ENCODE data around the gene CDK5RAP1. TPM values are rescaled to one million over a fixed set of nuclear protein-coding genes. Genes with fewer than 3 reads are reported as not detected.

Gene CDK5RAP1
- total and polyA plus RNA-seq, 2 of the 4 experiments (the other 2 are of a cell fraction), result 23.9 to 28.1 TPM

GRCh38 chr20:33419140-33419974, 18.0 kb upstream of the CDK5RAP1 start:
- Histone ChIP-seq H3K9me3 (ENCODE audit: control insufficient read depth, insufficient read depth, low read length) (no peaks in the 10 kb centered on the region), H3K36me3 (ENCODE audit: control insufficient read depth, insufficient read depth, low read length) (no peaks in the 10 kb centered on the region; the same call in 1 of the 2 replicates), H4K91ac (ENCODE audit: insufficient read depth, low read depth, low read length) (no peak overlapping the region), H4K8ac (ENCODE audit: low read depth in 2 of 2, low read length in 2 of 2) (no peak overlapping the region), H3K14ac (replicated peaks; ENCODE audit: low read depth, low read length) (no peak overlapping the region), H2BK20ac (ENCODE audit: low read depth, low read length) (no peak overlapping the region), H3K23ac (ENCODE audit: low read depth, low read length) (no peak overlapping the region), H3K4me2 (ENCODE audit: low read depth, low read length) (no peak overlapping the region), H3K4ac (ENCODE audit: low read depth, low read length) (no peak overlapping the region), H3K4me3 (ENCODE audit: insufficient read depth, low read depth, low read length) (no peak overlapping the region), H2BK15ac (ENCODE audit: low read depth, low read length) (no peak overlapping the region), H3K27me3 (ENCODE audit: control insufficient read depth, insufficient read depth, low read length) (no peaks in the 10 kb centered on the region), H3K9me1 (ENCODE audit: insufficient read depth, low read length) (peaks cover 13% of the 10 kb centered on the region), H3K4me1 (ENCODE audit: control insufficient read depth, insufficient read depth, low read length) (peaks cover 12% of the 10 kb centered on the region), H4K20me1 (ENCODE audit: insufficient read depth, low read length) (no peaks in the 10 kb centered on the region), H2AFZ (replicated peaks; ENCODE audit: low read length, poor library complexity) (no peak overlapping the region), H2BK120ac (ENCODE audit: low read depth, low read length) (no peak overlapping the region), H3K79me1 (ENCODE audit: low read depth in 1 of 2, low read length in 2 of 2) (peaks cover 0 to 7% of the 10 kb centered on the region in 2 experiments; a peak in 1 of 4 replicates), H3K27ac (ENCODE audit: insufficient read depth, low read length) (no peak overlapping the region), H2BK5ac (ENCODE audit: low read depth, low read length, poor library complexity, severe bottlenecking) (no peak overlapping the region), H3K56ac (ENCODE audit: extremely low read depth, insufficient read depth, low read length) (no peak overlapping the region), H2AK5ac (ENCODE audit: low read depth, low read length) (no peak overlapping the region), H3K9ac (ENCODE audit: low read depth, low read length) (no peak overlapping the region), H2AK9ac (replicated peaks; ENCODE audit: low read depth, low read length, poor library complexity) (no peak overlapping the region), H4K5ac (ENCODE audit: low read depth, low read length) (no peak overlapping the region), H3K18ac (ENCODE audit: low read depth, low read length) (no peak overlapping the region)
- DNase-seq (peak; percentile 49), ATAC-seq (ENCODE audit: low read depth) (no peak)
- intact Hi-C loops (cut with micrococcal nuclease), result no loop called here
- TF ChIP-seq CEBPB (IDR thresholded peaks at IDR 0.05; ENCODE audit: low read depth, low read length) (no peak), POLR2A (IDR thresholded peaks at IDR 0.05; ENCODE audit: low read depth, low read length) (no peak), CHD1 (IDR thresholded peaks at IDR 0.05; ENCODE audit: low read depth, low read length) (no peak), RFX5 (IDR thresholded peaks at IDR 0.05; ENCODE audit: low read depth, low read length) (no peak), MAFK (IDR thresholded peaks at IDR 0.05; ENCODE audit: low read depth, low read length) (no peak), MXI1 (IDR thresholded peaks at IDR 0.05; ENCODE audit: borderline replicate concordance, low read depth, low read length) (no peak), RCOR1 (IDR thresholded peaks at IDR 0.05; ENCODE audit: insufficient replicate concordance, low read length) (no peak), NFE2L2 (IDR thresholded peaks at IDR 0.05; ENCODE audit: low read depth, low read length) (no peak), BHLHE40 (IDR thresholded peaks at IDR 0.05; ENCODE audit: low read depth, low read length) (no peak), MAZ (IDR thresholded peaks at IDR 0.05; ENCODE audit: borderline replicate concordance, low read depth, low read length) (no peak)
- TF ChIP-seq, protein P1, sequence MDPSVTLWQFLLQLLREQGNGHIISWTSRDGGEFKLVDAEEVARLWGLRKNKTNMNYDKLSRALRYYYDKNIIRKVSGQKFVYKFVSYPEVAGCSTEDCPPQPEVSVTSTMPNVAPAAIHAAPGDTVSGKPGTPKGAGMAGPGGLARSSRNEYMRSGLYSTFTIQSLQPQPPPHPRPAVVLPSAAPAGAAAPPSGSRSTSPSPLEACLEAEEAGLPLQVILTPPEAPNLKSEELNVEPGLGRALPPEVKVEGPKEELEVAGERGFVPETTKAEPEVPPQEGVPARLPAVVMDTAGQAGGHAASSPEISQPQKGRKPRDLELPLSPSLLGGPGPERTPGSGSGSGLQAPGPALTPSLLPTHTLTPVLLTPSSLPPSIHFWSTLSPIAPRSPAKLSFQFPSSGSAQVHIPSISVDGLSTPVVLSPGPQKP (IDR thresholded peaks at IDR 0.05; ENCODE audit: borderline replicate concordance, low read depth, low read length), result no peak
- TF ChIP-seq, protein P2, sequence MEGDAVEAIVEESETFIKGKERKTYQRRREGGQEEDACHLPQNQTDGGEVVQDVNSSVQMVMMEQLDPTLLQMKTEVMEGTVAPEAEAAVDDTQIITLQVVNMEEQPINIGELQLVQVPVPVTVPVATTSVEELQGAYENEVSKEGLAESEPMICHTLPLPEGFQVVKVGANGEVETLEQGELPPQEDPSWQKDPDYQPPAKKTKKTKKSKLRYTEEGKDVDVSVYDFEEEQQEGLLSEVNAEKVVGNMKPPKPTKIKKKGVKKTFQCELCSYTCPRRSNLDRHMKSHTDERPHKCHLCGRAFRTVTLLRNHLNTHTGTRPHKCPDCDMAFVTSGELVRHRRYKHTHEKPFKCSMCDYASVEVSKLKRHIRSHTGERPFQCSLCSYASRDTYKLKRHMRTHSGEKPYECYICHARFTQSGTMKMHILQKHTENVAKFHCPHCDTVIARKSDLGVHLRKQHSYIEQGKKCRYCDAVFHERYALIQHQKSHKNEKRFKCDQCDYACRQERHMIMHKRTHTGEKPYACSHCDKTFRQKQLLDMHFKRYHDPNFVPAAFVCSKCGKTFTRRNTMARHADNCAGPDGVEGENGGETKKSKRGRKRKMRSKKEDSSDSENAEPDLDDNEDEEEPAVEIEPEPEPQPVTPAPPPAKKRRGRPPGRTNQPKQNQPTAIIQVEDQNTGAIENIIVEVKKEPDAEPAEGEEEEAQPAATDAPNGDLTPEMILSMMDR (conservative IDR thresholded peaks at IDR 0.05; ENCODE audit: low read depth, low read length), result no peak
- in situ Hi-C loops (cut with MboI; ENCODE audit: low sequenced_read_pairs), result no loop called here
- BruUV-seq (replicated peaks), result no TSS peak
- dilution Hi-C loops (cut with HindIII; ENCODE audit: low sequenced_read_pairs, unreplicated experiment), result no loop called here
- CTCF ChIA-PET, result no interaction called here
- POLR2A ChIA-PET (ENCODE audit: unreplicated experiment), result interaction anchor here (0.6 kb wide), 1 partner anchor 255 kb away, joined by 4 read pairs; no protein-coding TSS in a partner anchor
- 88% methylated on average over 3 of the region's 7 CpGs; no CpG with 5 or more reads in 1 of the 2 experiments for WGBS, 2 experiments (ENCODE audit: extremely low coverage in 2 of 2, insufficient read length in 1 of 2)

Measured in IMR-90 (cell line).